ENCODE results near the gene ATP8B3.

ATP8B3 gene

DNA sequence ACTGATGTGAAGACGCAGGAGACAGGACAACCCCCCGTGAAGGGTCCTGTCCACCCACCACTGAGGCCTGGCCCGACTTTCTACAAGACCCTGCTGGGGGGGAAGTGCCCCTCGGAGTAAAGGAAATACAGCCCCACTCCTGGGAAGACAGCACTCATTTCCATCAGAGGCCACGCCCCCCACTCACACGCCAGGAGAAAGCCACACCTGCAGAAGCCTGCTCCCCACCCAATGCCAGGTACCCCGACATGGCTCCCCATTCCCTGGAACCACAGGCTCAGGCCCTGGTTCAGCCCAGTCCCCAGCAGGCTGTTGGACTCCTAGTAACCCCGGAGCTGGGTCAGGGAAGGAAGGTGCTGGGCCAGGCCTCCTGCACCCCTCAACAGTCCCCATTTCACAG lies 10.9 kb upstream of the ATP8B3 start:
- no peak for TF ChIP-seq REST (IDR thresholded peaks at IDR 0.05; ENCODE audit: low read depth)

- TF ChIP-seq, protein P1, sequence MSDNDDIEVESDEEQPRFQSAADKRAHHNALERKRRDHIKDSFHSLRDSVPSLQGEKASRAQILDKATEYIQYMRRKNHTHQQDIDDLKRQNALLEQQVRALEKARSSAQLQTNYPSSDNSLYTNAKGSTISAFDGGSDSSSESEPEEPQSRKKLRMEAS (IDR thresholded peaks at IDR 0.05): no peak
- TF ChIP-seq TEAD4 (IDR thresholded peaks at IDR 0.05) (no peak), REST (IDR thresholded peaks at IDR 0.05; ENCODE audit: low read depth) (no peak), USF1 (IDR thresholded peaks at IDR 0.05) (no peak), TCF12 (IDR thresholded peaks at IDR 0.05; ENCODE audit: low read depth) (no peak), CEBPB (IDR thresholded peaks at IDR 0.05) (no peak), EGR1 (IDR thresholded peaks at IDR 0.05) (no peak), ZBTB7A (IDR thresholded peaks at IDR 0.05; ENCODE audit: low read depth) (no peak), RAD21 (IDR thresholded peaks at IDR 0.05; ENCODE audit: low read depth) (no peak), YY1 (IDR thresholded peaks at IDR 0.05; ENCODE audit: low read depth) (no peak), FOXM1 (IDR thresholded peaks at IDR 0.05; ENCODE audit: borderline replicate concordance, low read depth) (no peak), EP300 (IDR thresholded peaks at IDR 0.05; ENCODE audit: borderline replicate concordance) (no peak)
Observed at GRCh38 chr19:1822210-1822609, 10.1 kb upstream of the ATP8B3 start.

DNA sequence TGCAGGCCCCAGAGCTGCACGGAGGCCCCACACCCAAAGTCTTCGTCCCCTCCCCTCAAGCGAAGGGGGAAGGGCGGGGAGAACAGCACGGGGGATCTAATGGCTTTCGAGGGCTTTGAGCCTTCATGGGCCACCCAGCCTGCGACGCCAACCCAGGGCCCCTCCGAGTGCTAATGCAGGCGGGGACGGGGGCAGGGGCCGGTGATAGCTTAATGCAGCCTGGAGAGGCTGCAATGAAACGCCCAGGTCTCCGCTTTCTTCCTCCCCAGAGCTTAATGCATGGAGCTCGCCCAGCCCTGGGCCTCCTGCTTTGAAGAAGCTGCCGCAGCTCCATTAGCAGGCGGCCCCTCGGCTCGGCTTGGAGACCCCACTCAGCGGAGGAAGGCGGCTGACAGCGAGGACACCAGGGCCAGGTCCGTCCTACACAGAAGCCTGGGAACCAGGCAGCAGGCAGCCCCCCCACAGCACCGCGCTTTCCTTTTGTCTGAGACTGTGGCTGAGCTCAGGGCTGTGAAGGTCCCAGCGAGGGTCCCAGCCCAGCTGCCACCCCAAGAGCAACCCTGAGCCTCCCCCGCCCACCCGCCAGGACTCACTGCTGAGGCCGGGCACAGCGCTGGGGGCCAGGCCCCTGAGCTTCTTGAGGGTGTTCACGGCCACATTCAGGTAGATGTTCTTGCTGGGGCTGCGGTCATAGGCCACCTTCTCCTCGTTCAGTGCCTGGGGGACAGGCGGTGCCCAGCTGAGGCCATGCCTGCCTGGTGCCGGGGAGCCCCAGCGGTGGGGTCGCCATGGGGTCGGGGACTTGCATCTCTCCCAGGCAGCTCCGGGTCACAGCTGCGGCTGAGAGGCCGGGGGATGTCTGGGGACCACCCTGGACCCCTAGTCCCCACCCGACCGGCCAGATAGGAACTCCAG lies 7.5 kb upstream of the ATP8B3 start:
- no peak for TF ChIP-seq EP300 (IDR thresholded peaks at IDR 0.05; ENCODE audit: borderline replicate concordance)
- no peak for TF ChIP-seq TEAD4 (IDR thresholded peaks at IDR 0.05)
- no peak for TF ChIP-seq REST (IDR thresholded peaks at IDR 0.05; ENCODE audit: low read depth)
- TF ChIP-seq YY1 (IDR thresholded peaks at IDR 0.05; ENCODE audit: low read depth): no peak
- TF ChIP-seq, protein P1 (IDR thresholded peaks at IDR 0.05): no peak
- TF ChIP-seq NFIC (IDR thresholded peaks at IDR 0.05): no peak
- TF ChIP-seq CEBPB (IDR thresholded peaks at IDR 0.05): no peak
- no peak for TF ChIP-seq EGR1 (IDR thresholded peaks at IDR 0.05)
- TF ChIP-seq RAD21 (IDR thresholded peaks at IDR 0.05; ENCODE audit: low read depth): no peak
- no peak for TF ChIP-seq ZBTB7A (IDR thresholded peaks at IDR 0.05; ENCODE audit: low read depth)
- TF ChIP-seq TAF1 (IDR thresholded peaks at IDR 0.05; ENCODE audit: low read depth): no peak
- no peak for TF ChIP-seq TCF12 (IDR thresholded peaks at IDR 0.05; ENCODE audit: low read depth)
- no peak for TF ChIP-seq CREB1 (IDR thresholded peaks at IDR 0.05; ENCODE audit: low read depth)
- TF ChIP-seq FOXM1 (IDR thresholded peaks at IDR 0.05; ENCODE audit: borderline replicate concordance, low read depth): no peak
- TF ChIP-seq USF1 (IDR thresholded peaks at IDR 0.05): no peak

DNA sequence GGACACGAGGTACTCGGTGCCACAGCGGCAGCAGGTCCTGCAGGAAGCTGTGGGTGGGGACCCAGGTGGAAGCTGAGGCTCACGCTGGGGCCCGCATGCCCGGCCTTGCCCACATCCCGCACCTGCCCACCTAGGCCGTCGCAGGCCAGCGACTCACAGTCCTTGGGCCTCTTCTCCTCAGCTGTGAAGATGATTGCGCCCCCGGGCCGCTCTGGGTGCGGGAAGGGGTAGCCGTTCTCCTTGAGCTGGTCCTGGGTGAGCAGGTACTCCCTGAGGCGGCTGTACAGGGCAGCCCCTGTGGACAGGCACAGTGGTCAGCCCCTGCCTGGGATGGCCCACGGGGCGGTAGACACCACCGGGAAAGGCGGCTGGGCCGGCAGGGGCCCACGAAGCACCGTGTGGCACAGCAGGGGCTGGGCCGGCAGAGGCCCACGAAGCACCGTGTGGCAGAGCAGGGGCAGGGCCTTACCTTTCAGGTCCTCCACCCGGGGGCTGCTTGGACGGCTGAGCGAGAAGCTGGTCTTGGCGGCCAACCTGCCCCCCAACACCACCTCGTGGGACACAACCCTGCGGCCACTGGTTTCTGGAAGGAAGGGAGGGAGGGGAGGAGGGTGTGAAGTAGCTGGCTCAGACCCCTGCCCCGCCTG lies 6.6 kb upstream of the ATP8B3 start:
- no peak for TF ChIP-seq CREB1 (IDR thresholded peaks at IDR 0.05; ENCODE audit: low read depth)
- TF ChIP-seq RAD21 (IDR thresholded peaks at IDR 0.05; ENCODE audit: low read depth): no peak
- TF ChIP-seq TEAD4 (IDR thresholded peaks at IDR 0.05): no peak
- no peak for TF ChIP-seq TCF12 (IDR thresholded peaks at IDR 0.05; ENCODE audit: low read depth)

Data from Ishikawa (cell line).